Stromal cell of bone marrow (primary cell): ENCODE data around the gene CELF4.

Experiments
- DNase-seq: peaks from one replicate; pipeline ENCODE4 v3.0.0-alpha.2; 2012; ENCODE audit warnings: low read depth

Gene CELF4

GRCh38 chr18:37280701-37281393 lies 284.8 kb downstream of the CELF4 start:
- DNase-seq = no peak

GRCh38 chr18:37277804-37278203 lies 287.8 kb downstream of the CELF4 start:
- DNase-seq = no peak

DNA sequence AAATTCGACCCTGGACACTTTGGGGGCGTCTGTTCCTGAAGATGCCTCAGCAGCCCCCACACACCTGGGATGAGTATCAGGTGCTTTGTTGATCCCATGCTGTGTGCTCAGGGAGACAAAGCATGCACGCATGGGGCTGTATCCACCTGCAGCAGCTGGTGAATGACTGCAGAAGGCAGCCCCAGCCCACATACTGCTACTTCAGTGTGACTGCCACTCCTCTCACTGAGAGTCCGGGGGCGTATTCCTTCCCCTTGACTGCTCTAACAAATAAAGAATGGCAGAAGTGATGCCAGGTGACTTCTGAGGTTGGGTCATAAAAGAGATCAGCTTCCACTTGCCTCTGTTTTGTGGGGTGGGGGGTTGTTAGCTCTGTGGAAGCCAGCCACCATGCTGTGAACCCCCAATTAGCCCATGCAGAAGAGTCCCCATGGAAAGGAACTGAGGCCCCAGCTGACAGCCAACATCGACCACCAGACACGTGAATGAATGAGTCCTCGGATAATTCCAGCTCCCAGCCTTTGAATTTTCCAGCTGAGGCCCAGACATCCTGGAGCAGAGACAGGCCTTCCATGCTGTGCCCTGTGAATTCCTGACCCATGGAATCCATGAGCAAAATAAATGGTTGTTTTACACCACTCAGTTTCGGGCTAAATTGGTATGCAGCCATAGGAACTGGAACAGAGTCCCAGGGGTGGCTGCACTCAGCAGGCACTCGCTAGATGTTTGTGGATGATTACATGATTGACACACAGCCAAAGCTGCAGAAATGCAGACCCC lies 289.3 kb downstream of the CELF4 start:
- no peak for DNase-seq

- DNase-seq = no peak
These were observed 290.3 kb downstream of the CELF4 start for GRCh38 chr18:37275237-37275741.

DNA sequence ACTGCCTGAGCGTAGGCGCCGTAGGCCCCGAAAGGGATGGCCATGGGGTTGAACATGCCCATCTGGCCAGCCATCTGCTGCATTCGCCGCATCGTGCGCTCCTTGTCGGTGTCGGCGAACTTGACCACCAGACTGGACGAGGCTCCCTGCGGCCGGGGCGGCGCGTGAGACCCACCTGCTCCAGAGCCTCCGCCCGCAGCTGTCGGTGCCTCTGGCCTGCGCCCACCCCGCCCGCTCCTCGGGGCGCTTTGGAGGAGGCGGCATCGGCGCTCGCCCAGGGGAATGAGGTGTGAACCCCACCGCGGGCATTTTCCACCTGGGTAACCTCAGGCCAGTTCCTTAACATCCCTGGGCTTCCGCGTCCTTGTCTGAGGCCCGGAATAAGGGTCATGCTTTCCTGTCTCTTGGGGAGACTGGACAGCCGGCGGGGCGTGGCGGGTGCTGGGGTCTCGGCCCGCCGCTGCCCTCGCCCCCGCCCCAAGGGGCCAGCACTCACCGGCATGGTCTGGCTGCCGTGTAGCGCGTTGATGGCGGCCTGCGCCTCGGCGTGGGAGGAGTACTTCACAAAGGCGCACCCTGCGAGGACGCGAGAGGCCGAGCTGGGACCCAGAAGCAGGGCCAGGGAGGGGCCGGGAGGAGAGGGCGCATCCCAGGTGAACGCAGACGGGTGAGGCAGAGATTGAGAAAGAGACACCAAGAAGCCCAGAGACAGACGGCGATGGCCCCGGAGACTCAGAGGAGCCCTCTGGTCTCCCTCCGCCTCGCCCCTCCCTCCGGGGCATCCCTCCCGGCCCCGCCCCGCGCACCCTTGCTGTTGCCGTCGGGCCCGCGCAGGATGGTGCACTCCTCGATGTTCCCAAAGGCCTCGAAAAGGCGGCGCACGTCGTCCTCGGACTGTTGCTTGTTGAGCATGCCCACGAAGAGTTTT lies 291.0 kb downstream of the CELF4 start:
- DNase-seq = no peak

- DNase-seq = no peak
These were observed 292.8 kb downstream of the CELF4 start for GRCh38 chr18:37272841-37273240.

- DNase-seq = no peak
These were observed 293.4 kb downstream of the CELF4 start for GRCh38 chr18:37272226-37272625.

DNA sequence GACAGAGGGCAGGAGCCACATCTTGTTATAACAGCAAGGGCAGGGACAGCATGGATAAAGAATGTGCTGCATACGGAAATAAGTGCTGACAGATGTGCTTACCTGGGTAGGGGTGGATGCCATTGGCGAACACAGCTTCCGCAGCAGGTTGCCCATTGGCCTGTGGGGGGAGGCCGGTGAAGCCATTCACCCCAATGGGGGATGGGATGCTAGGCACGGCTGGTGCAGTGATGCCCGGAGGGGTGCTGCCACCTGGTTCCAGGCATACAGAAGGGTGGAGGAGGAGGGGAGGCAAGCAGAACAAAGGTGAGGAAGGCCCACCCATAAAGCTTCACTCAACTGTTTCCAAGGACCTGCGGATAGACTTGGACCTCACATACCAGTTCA lies 294.9 kb downstream of the CELF4 start:
- no peak for DNase-seq

DNA sequence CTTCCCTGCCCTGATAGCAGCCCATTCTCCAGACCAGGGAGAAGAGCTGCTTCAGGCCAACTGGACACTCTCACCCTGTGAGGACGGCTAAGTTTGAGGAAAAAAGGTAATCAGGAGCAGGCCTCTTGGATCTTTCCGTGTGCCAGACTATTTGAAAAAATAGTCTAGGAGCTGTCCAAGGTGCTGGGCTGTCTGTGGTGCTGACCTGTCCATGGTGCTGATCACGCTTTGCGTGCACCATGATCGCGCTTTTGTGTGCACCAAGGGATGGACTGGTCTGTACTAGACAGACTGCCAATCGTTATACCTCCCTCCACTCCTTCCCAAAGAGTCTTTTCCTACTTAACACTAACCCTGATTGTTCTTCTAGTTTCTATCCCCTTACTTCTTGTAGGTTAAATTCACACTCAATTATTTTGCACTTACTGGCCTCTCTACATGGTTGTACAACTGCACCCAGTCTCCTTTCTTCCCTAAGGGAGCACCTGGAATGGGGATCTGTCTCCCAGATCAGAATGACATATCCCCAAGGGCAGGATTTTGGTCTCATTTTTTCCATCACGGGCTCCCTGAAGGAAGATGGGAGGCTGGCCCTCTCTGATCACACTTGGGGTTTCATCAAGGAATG lies 295.4 kb downstream of the CELF4 start:
- DNase-seq = peak; percentile 17

- DNase-seq = no peak
These were observed 299.3 kb downstream of the CELF4 start for GRCh38 chr18:37266290-37266689.

GRCh38 chr18:37265382-37265781 lies 300.2 kb downstream of the CELF4 start:
- no peak for DNase-seq

DNA sequence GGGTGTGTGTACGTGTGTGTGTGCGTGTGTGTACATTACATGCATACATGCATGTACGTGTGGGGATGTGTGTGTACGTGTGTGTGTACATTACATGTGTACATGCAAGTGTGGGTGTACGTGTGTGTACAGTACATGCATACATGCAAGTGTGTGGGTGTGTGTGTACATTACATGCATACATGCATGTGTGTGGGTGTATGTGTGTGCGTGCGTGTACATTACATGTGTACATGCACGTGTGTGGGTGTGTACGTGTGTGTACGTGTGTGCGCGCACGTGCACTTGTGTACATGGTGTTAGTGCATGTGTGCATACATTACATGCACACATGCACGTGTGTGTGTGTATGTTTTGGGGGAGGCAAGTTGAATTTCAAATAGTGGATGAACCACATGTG lies 300.6 kb downstream of the CELF4 start:
- no peak for DNase-seq

- no peak for DNase-seq
These were observed 303.6 kb downstream of the CELF4 start for GRCh38 chr18:37261988-37262387.

GRCh38 chr18:37261246-37261840 lies 304.3 kb downstream of the CELF4 start:
- no peak for DNase-seq

DNA sequence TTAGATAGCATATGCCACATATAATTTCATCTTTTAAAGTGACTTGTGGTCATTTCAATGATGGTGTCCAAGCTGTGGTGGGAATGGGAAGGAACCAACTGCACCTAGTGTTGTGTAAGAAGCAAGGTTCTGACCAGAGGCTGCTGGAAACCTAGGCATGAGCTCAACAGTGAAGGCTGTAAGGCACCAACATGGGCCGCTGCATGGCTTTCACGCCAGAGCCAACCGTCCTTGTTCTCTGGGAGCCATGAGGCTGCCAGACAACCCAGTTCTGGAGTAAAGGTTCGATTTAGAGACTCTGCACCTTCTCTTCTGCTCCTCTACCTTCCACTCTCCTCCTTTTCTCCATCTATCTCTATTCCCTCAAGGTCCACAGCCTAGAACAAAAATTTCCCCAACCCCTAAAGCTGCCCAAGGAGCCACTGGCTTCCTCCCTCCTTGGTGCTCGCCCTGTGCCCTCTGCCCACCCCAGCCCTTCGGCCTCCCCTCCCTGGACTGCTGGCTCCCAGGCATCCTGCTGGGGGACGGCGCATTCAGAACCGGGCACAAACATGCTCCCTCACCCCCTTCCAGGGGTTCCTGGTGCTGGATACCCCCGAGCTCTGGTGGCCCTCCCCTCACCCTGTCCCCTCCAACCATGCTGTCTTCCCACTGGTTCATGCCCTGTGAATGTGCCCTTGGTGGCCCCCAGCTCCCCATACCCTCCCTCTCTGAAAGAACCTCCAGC lies 305.1 kb downstream of the CELF4 start:
- DNase-seq = no peak

DNA sequence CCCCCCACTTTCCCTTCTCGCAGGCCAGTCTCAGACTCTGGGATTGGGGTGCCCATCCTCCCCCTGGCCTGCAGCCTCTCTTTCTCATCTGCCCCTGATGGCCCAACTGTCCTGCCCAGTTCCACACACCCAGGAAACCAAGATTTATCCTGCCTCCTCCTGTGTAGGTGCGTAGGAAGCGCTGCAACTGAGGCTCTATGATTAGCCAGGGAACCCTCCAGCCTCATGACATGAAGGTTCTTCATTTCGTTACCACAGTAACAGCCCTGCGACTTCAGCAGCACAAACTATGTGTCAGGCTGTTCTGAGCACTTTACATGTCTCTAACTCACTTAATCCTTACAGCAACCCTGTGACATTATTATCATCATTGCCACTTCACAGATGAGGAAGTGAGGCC lies 305.9 kb downstream of the CELF4 start:
- DNase-seq = no peak

DNA sequence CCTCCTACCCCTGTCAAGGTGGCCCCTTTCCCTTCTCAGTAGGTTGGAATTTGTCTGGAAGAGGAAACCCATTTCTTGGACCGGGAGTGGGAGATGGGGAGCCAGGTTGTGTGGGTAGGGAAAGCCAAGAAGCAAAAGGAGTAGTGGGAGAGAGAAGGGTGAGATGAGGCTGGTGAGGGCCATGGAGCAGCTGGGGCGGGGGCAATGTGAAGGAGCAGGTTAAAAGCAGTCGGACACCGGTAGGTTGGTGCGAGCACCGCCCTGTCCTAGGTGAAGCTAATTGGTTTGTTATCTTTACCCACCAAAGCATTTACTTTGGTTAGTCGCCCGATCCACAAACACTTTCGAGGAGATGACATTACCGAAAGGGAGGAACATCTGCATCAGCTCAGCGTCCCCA lies 306.8 kb downstream of the CELF4 start:
- DNase-seq = no peak

DNA sequence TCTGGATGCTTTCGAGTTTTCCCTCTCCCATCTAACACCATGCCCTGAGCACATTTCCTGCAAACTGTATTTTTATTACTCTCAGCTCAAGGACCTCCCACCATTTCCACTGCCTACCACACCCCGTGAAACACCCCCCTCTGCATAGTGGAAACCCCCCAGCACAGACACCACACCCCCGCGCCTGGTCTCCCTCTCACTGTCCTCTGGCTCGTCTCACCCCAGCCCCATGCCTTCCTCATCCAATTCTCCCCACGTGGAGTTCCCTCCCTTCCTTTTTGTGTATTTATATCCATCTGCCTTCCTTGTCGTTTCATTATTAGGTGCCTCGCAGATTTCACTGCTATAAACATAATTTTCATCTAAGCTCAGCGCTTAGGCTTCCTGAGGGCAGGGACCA lies 307.5 kb downstream of the CELF4 start:
- no peak for DNase-seq

- DNase-seq = no peak
These were observed 310.6 kb downstream of the CELF4 start for GRCh38 chr18:37254973-37255372.

GRCh38 chr18:37254236-37254754 lies 311.3 kb downstream of the CELF4 start:
- DNase-seq = no peak
